ENCODE data around the gene MAP10.

The MAP10 gene

DNA sequence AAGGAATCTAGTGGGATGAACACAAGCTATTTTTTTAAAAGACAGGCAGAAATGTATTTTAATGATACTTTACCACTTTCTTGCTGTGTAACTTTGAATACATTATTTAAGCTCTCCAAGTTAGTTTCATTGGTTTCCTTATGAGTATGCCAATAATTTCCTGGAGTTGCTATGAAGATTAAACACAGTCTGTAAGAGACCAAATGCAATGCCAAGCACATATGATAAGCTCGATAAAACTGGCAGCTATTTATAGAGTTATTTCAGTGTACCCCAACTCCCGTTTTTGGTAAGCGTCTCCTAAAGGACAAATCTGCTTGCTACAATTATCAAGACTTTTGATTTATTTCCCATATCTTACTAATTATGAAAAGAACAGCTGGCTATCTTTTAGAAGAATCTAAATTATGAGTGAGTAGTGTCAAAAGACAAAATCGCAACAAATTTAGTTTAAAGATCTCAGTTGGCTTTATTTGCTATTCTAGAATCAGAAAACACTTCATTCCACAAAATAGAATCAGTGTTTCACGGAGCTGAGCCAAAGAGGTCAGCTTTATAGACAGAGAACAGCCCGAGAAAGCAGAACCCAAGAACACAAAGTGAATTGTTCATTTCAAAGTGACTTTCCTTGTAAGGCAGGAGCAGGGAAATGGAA is 7.2 kb upstream of the MAP10 start:
- no peak for DNase-seq (ENCODE audit: low spot score)

- DNase-seq (ENCODE audit: low spot score): no peak
These were observed 6.3 kb upstream of the MAP10 start for GRCh38 chr1:232798920-232799319.

GRCh38 chr1:232806186-232806510 is 932 bp downstream of the MAP10 start:
- DNase-seq (ENCODE audit: low spot score): no peak

DNA sequence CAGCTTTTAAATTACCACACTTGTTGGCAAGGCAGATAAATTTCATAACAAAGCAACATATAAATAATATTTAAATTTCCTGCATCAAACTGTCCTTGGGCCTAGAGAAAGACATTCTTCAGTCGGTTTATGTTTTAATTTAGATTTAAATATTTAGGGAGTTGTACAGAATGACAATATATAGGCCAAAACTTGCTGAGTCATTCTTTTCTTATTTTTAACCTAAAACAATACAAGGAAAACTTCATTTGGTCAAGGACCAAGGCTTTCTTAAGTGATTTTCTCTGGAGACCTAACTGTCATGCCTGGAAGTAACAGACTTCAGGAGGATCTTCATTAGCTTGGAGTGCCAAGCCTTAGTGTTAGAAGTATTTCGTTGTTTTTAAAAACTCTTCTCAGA is 5.6 kb downstream of the MAP10 start:
- DNase-seq (ENCODE audit: low spot score): no peak

DNA sequence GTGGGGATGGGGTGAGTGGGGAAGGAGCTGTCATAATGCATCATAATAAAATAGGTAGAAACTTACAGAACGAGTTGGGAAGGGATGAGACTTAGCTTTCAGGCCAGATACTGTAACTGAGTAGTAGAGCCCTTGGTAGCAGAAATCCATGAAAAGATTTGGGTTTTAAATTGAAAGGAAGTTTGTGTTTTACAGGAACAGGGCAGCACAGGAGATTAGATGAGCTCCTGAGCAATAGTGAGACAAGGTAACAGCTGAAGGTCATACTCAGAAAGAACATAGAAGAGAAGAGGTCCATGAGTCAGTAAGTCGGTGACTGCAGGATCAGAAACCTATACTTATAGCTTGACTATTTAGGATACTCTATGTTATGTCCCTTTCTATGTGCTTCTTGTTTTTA is 7.3 kb downstream of the MAP10 start:
- DNase-seq (ENCODE audit: low spot score): no peak

GRCh38 chr1:232813097-232813496 is 7.9 kb downstream of the MAP10 start:
- DNase-seq (ENCODE audit: low spot score): no peak

DNA sequence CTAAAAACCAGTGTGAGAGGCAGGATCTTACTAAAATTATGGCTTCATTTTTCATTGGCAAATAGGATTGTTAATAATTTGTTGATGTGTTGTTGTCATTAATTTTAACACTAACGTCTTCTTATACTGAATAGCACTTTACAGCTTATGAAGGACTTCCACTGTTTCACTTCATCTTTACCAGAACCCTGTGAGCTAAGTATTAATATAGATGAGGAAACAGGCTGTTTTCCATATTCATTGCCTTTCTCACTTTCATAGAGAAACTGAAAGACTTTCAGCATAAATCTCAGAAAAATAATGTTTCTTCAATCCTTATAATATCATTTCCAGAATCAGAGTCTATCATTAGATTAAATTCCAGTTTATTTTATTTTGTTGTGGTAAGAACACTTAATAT is 8.5 kb downstream of the MAP10 start:
- no peak for DNase-seq (ENCODE audit: low spot score)

- DNase-seq (ENCODE audit: low spot score): no peak
These were observed 11.1 kb downstream of the MAP10 start for GRCh38 chr1:232816324-232816723.

DNA sequence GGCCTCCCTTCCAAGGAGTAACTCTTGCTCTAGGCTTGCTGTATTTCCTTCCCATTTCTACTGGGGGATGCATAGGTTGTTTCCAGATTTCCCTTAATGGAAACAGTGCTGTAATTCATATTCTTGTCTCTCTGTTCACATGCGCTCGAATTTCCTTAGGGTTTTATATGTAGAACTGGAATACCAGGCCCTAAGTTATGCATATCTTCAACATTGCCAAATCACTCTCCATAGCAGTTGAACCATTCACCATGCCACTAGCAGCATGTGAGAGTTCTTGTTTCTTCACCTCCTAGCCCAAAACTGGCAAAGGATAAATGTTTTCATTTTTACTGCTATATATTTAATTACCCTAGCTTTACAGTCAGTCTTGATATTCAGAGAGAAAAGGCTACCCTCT is 12.8 kb downstream of the MAP10 start:
- no peak for DNase-seq (ENCODE audit: low spot score)

DNA sequence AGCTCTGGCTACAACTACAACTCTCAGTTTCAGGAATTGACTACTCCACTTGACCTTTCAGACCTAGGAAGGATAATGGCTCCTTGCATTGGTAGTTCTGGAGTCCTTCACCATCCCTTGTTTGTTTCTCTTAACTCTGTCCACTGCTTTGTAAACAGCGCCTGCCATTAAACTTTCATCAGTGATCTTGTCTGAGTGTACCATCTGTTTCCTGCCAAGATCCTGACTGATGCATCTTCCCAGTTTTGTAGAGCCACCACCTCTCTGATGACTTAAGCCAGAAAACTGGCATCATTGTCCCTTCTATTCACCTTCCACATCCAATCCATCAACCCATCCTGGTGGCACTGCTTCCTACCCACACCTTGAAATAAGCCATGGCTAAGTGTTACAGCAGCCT is 15.2 kb downstream of the MAP10 start:
- no peak for DNase-seq (ENCODE audit: low spot score)

- DNase-seq (ENCODE audit: low spot score): no peak
These were observed 17.3 kb downstream of the MAP10 start for GRCh38 chr1:232822530-232822929.

DNA sequence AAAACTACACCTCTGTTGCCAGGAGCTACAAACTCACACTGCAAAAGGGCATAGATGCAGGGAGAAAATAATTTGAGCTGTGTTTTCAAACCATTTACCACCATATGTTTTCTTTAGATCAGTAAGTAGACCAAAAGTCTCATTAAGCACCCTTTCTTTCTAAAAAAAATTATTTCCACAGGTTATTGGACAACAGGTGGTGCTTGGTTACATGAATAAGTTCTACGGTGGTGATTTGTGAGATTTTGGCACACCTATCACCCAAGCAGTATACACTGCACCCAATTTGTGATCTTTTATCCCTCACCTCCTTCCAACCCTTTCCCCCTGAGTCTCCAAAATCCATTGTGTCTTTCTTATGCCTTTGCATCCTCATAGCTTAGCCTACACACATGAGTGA is 21.1 kb downstream of the MAP10 start:
- DNase-seq (ENCODE audit: low spot score): no peak

DNA sequence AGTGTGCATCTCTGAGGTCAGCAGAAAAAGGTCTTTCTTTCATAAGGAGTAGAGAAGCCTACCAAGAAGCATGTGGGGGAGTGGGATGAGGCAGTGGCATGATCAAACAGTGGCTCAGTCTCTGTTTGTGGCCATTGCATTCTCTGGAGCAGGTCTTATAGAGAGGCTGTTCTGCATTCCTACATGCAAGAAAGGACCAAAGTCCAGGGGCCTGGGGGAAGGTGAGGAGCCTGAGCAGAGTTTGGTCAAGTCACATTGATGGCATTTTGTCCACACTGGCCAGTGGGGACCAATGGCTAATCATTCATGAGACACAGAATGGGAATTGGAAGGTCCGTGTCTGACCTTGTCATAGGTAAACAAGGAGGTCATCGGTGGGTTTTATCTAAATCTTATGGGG is 25.4 kb downstream of the MAP10 start:
- DNase-seq (ENCODE audit: low spot score): no peak

DNA sequence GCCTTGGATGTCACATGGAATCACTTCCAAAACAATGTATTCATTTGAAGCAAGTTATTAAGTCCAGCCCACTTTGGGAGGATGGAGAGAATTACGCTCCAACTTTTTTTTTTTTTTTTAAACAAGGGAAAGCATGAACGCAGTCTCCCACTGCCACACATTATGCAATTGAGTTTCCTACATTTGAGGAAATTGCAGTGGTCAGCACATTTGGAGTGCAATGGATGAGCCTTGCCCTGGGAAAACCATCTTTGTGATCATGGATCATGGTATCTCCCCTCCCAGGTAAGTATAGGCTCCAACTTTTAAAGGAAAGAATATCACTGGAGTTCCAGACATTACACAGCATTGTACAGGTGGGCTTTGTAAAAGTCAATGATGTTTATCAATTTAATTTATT is 26.7 kb downstream of the MAP10 start:
- no peak for DNase-seq (ENCODE audit: low spot score)

DNA sequence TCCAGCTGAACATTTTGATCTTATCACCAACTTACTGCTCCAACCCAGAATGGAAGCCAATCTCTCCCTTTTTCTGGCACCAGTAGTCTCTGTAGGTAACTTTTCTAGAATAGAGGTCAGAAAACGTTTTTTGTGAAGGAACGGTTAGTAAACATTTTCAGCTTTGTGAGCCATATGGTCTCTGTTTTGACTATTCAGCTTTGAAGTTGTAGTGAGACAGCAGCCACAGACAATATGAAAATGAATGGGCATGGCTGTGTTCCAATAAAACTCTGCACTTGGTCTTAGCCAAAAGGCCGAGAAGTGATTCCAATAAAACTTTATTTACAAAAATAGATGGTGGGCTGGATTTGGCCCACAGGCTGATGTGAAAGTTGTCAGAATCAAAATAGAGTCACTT is 28.9 kb downstream of the MAP10 start:
- no peak for DNase-seq (ENCODE audit: low spot score)

DNA sequence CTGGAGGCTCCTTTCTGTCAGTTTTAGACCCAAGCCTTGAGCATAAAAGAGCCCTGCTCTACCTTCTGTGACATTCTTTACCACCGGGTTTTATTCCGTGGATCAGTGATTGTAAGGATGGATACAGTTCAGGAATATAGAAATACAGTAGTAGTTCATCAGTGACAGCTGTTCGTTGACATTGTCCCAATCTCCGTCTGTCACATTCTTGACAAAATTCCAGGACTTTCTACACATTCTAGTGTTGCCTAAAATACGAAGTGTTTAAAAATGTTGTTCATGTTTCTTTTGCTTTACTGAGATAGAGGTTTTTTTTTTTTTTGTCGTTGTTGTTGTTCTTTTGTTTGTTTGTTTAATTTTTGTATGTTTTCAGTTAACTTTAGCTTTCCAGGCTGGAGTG is 29.9 kb downstream of the MAP10 start:
- no peak for DNase-seq (ENCODE audit: low spot score)

DNA sequence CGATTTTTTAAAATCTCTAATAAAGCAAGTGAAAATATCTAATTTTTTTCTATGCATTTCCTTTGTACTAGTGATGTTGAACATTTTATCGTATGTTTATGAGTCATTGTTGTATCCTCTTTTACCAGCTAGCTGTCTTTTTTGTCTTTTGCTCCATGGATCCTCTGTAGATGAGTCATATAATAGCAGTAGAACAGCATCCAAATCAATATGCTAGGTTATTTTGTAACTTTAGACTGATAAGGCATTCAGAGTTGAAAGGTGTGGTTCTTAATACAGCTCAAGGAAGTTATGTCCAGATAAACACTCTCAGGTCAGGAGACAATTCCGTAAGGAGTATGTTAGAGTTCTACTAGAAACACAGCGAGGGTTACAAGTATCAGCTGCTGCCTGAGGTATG is 31.9 kb downstream of the MAP10 start:
- peak; percentile 8 for DNase-seq (ENCODE audit: low spot score)

DNA sequence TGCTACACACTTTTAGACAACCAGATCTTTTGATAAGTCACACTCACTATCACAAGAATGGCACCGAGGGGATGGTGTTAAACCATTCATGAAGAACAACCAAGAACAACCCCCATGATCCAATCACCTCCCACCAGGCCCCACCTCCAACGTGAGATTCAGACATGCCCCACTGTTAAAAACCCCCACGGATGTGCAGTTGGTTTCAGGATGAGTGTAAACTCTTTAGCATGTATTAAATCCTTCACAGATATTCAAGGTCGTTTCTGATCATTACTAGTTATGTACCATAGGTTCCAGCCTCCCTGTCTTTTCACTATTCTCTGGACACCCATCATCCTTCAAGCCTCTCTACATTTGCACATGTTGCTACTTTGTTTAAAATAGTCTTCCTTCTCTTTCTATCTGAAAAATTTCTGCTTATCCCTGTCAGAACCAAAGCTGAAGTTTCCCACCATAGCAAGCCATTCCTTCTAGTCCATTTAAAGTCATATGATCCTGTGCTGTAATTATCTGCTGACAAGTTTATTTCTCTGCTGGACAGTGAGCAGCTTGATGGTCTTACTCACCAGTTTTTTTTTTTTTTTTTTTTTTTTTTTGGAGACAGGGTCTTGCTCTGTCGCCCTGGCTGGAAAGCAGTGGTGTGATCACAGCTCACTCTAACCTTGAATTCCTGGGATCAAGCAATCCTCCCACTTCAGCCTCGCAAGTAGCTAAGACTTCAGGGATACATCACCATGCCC is 36.8 kb downstream of the MAP10 start:
- DNase-seq (ENCODE audit: low spot score): no peak

DNA sequence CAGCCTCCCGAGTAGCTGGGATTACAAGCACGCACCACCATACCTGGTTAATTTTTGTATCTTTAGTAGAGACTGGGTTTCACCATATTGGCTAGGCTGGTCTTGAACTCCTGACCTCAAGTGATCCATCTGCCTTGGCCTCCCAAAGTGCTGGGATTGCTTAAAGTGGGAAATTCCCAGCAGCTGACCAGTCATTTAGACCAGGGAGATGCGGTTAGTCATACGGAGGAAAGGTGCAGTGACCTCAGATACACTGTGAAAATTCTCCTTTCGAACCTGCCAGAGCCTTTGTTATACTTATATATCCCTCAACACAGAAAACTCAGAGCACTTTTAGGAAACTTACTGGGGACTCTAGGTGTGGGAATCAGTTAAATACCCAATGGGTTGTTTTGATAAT is 39.6 kb downstream of the MAP10 start:
- DNase-seq (ENCODE audit: low spot score): no peak

- DNase-seq (ENCODE audit: low spot score): no peak
These were observed 40.3 kb downstream of the MAP10 start for GRCh38 chr1:232845406-232845955.

DNA sequence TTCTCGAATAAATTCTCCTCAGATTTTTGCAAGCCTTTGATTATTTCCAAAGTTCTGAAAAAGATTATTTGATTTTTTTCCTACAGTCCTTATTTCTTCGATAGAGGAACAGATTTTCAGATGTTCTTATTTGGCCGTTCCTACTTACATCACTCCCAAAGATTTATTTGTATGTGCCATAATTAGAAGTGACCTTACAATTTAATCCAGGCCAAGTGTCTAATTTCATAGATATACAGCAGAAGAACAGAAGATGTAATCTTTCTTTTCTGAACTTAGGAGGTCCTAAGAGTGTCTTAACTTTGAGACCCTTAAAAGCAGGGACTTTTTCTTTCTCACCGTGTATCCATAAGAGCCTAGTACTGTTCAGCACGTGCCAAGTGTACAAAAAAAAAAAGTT is 46.3 kb downstream of the MAP10 start:
- DNase-seq (ENCODE audit: low spot score): no peak

- DNase-seq (ENCODE audit: low spot score): no peak
These were observed 49.0 kb downstream of the MAP10 start for GRCh38 chr1:232853994-232854797.

GRCh38 chr1:232854798-232855159 is 49.6 kb downstream of the MAP10 start:
- no peak for DNase-seq (ENCODE audit: low spot score)
